Activated CD8-positive, alpha-beta T cell treated with anti-CD3 and anti-CD28 coated beads, Interleukin-2, amount 10 ng/mL, durations not matched to agents 7 days and 5 days (primary cell): ENCODE measurements around the gene NKAIN1. TPM values are rescaled to one million over a fixed set of nuclear protein-coding genes. Genes with fewer than 3 reads are reported as not detected.

Experiments used
- ATAC-seq: fragments of 150-1000 bp; cut with Tn5 transposase; one replicate; pipeline ENCODE4 v1.10.0; 2021; ENCODE audit warnings: moderate library complexity
- CTCF ChIA-PET: fragments of 350-600 bp; sonication (Branson Sonifier 250); formaldehyde crosslinking; loops from one replicate; lab custom pipeline; 2021; ENCODE audit warnings: antibody characterized with exemption; lab: Charles Lee
- POLR2A ChIA-PET: fragments of 350-600 bp; sonication (Branson Sonifier 250); formaldehyde crosslinking; loops from one replicate; lab custom pipeline; 2021; ENCODE audit warnings: antibody characterized with exemption; lab: Charles Lee
- DNase-seq: peaks from one replicate; pipeline ENCODE4 v3.0.0-alpha.2; 2020
- H3K27ac Mint-ChIP-seq: one replicate; pipeline ENCODE4 v1.8.0; 2021; ENCODE audit warnings: mild to moderate bottlenecking, mixed read lengths
- H3K27me3 Mint-ChIP-seq: one replicate; pipeline ENCODE4 v1.8.0; 2021; ENCODE audit warnings: low read depth, mixed read lengths
- H3K36me3 Mint-ChIP-seq: one replicate; pipeline ENCODE4 v1.8.0; 2021; ENCODE audit warnings: low read depth, mixed read lengths
- H3K4me1 Mint-ChIP-seq: one replicate; pipeline ENCODE4 v1.8.0; 2021; ENCODE audit warnings: low read depth, mixed read lengths
- H3K4me3 Mint-ChIP-seq: one replicate; pipeline ENCODE4 v1.8.0; 2021; ENCODE audit warnings: mild to moderate bottlenecking, mixed read lengths
- H3K9me3 Mint-ChIP-seq: one replicate; pipeline ENCODE4 v1.8.0; 2022; ENCODE audit warnings: mixed read lengths; ENCODE audit not compliant: insufficient read depth
- total RNA-seq, 2 experiments: library from RNA; stranded (reverse); gene quantifications; one replicate each; pipeline ENCODE4 v1.2.3, GENCODE V29; 2021

The NKAIN1 gene
- total RNA-seq, 2 experiments from 2014 or later, result 0.63 to 2.0 TPM

- Mint-ChIP-seq H3K4me1 (peaks cover 21% of the 10 kb centered on the region), H3K9me3 (no peaks in the 10 kb centered on the region), H3K4me3 (no peak overlapping the region), H3K27ac (no peak overlapping the region), H3K27me3 (peaks cover 2% of the 10 kb centered on the region), H3K36me3 (no peaks in the 10 kb centered on the region)
- POLR2A ChIA-PET, result no interaction called here
- DNase-seq, result no peak
- no peak for ATAC-seq
- CTCF ChIA-PET, result interaction anchor here (1.0 to 1.3 kb wide), 3 partner anchors 9 to 15 kb away, joined by 3 read pairs; no protein-coding TSS in a partner anchor
Observed at GRCh38 chr1:31166462-31166861, 73.2 kb downstream of the NKAIN1 start.

- Mint-ChIP-seq H3K4me3 (no peak overlapping the region), H3K27me3 (peaks cover 2% of the 10 kb centered on the region), H3K27ac (no peak overlapping the region), H3K9me3 (no peaks in the 10 kb centered on the region), H3K36me3 (no peaks in the 10 kb centered on the region), H3K4me1 (peaks cover 11% of the 10 kb centered on the region)
- ChIA-PET POLR2A (interaction anchor here (0.6 kb wide), 1 partner anchor 186 kb away, joined by 4 read pairs; no protein-coding TSS in a partner anchor), CTCF (interaction anchor here (0.9 to 1.3 kb wide), 3 partner anchors 22 to 385 kb away, joined by 3 to 4 read pairs (median 3); no protein-coding TSS in a partner anchor)
- ATAC-seq (no peak), DNase-seq (no peak)
Observed at GRCh38 chr1:31164291-31164690, 75.4 kb downstream of the NKAIN1 start.

GRCh38 chr1:31163866-31164265, 75.8 kb downstream of the NKAIN1 start:
- peaks cover 2% of the 10 kb centered on the region for H3K27me3 Mint-ChIP-seq
- ATAC-seq (no peak), DNase-seq (no peak)
- H3K36me3 Mint-ChIP-seq, result no peaks in the 10 kb centered on the region
- no peaks in the 10 kb centered on the region for H3K9me3 Mint-ChIP-seq
- POLR2A ChIA-PET, result interaction anchor here (0.6 kb wide), 1 partner anchor 186 kb away, joined by 4 read pairs; no protein-coding TSS in a partner anchor
- H3K27ac Mint-ChIP-seq, result no peak overlapping the region
- no peak overlapping the region for H3K4me3 Mint-ChIP-seq
- H3K4me1 Mint-ChIP-seq, result peaks cover 11% of the 10 kb centered on the region
- CTCF ChIA-PET, result interaction anchor here (0.9 to 3.0 kb wide), 5 partner anchors 18 to 386 kb away, joined by 3 to 10 read pairs (median 3); no protein-coding TSS in a partner anchor

- Mint-ChIP-seq H3K4me3 (no peak overlapping the region), H3K9me3 (no peaks in the 10 kb centered on the region), H3K4me1 (peaks cover 11% of the 10 kb centered on the region), H3K36me3 (no peaks in the 10 kb centered on the region), H3K27me3 (peaks cover 2% of the 10 kb centered on the region), H3K27ac (no peak overlapping the region)
- DNase-seq (no peak), ATAC-seq (no peak)
- CTCF ChIA-PET, result interaction anchor here (0.7 to 3.0 kb wide), 11 partner anchors 10 to 394 kb away, joined by 3 to 12 read pairs (median 4); no protein-coding TSS in a partner anchor
- POLR2A ChIA-PET, result no interaction called here
Observed at GRCh38 chr1:31161571-31161970, 78.1 kb downstream of the NKAIN1 start.

- no peak for ATAC-seq
- Mint-ChIP-seq H3K36me3 (peaks cover 3% of the 10 kb centered on the region), H3K4me3 (no peak overlapping the region), H3K9me3 (no peaks in the 10 kb centered on the region), H3K27ac (no peak overlapping the region), H3K27me3 (peaks cover 2% of the 10 kb centered on the region), H3K4me1 (peaks cover 17% of the 10 kb centered on the region)
- CTCF ChIA-PET, result interaction anchor here (1.6 kb wide), 1 partner anchor 389 kb away, joined by 3 read pairs; no protein-coding TSS in a partner anchor
- POLR2A ChIA-PET, result no interaction called here
- DNase-seq, result no peak
Observed at GRCh38 chr1:31159869-31160611, 79.6 kb downstream of the NKAIN1 start.

- Mint-ChIP-seq H3K4me1 (peaks cover 18% of the 10 kb centered on the region), H3K36me3 (peaks cover 3% of the 10 kb centered on the region), H3K9me3 (no peaks in the 10 kb centered on the region), H3K27me3 (peaks cover 2% of the 10 kb centered on the region), H3K4me3 (no peak overlapping the region), H3K27ac (no peak overlapping the region)
- POLR2A ChIA-PET, result no interaction called here
- CTCF ChIA-PET, result no interaction called here
- ATAC-seq (no peak), DNase-seq (no peak)
Observed at GRCh38 chr1:31159323-31159722, 80.4 kb downstream of the NKAIN1 start.

GRCh38 chr1:31155216-31155806, 84.4 kb downstream of the NKAIN1 start:
- CTCF ChIA-PET, result no interaction called here
- Mint-ChIP-seq H3K27me3 (peaks cover 6% of the 10 kb centered on the region), H3K9me3 (no peaks in the 10 kb centered on the region), H3K36me3 (peaks cover 3% of the 10 kb centered on the region), H3K4me3 (peak overlapping the region; percentile 89), H3K27ac (peak overlapping the region; percentile 84), H3K4me1 (peaks cover 9% of the 10 kb centered on the region)
- DNase-seq, result peak; percentile 71
- peak; percentile 91 for ATAC-seq
- POLR2A ChIA-PET, result no interaction called here

GRCh38 chr1:31154632-31155215, 85.0 kb downstream of the NKAIN1 start:
- no peaks in the 10 kb centered on the region for H3K9me3 Mint-ChIP-seq
- peak; percentile 77 for DNase-seq
- ATAC-seq, result peak; percentile 79
- H3K27ac Mint-ChIP-seq, result peak overlapping the region; percentile 10
- H3K36me3 Mint-ChIP-seq, result peaks cover 3% of the 10 kb centered on the region
- CTCF ChIA-PET, result no interaction called here
- peaks cover 6% of the 10 kb centered on the region for H3K27me3 Mint-ChIP-seq
- H3K4me1 Mint-ChIP-seq, result peaks cover 9% of the 10 kb centered on the region
- POLR2A ChIA-PET, result no interaction called here
- peak overlapping the region; percentile 89 for H3K4me3 Mint-ChIP-seq

- no peak for ATAC-seq
- H3K4me1 Mint-ChIP-seq, result peaks cover 9% of the 10 kb centered on the region
- DNase-seq, result no peak
- peak overlapping the region; percentile 10 for H3K27ac Mint-ChIP-seq
- ChIA-PET CTCF (interaction anchor here (0.9 kb wide), 1 partner anchor 435 kb away, joined by 3 read pairs; no protein-coding TSS in a partner anchor), POLR2A (no interaction called here)
- peaks cover 3% of the 10 kb centered on the region for H3K36me3 Mint-ChIP-seq
- H3K27me3 Mint-ChIP-seq, result peaks cover 6% of the 10 kb centered on the region
- peak overlapping the region; percentile 89 for H3K4me3 Mint-ChIP-seq
- H3K9me3 Mint-ChIP-seq, result no peaks in the 10 kb centered on the region
Observed at GRCh38 chr1:31154000-31154631, 85.6 kb downstream of the NKAIN1 start.

- POLR2A ChIA-PET, result no interaction called here
- Mint-ChIP-seq H3K9me3 (no peaks in the 10 kb centered on the region), H3K27ac (no peak overlapping the region), H3K27me3 (peaks cover 6% of the 10 kb centered on the region), H3K36me3 (peaks cover 3% of the 10 kb centered on the region), H3K4me1 (peaks cover 9% of the 10 kb centered on the region), H3K4me3 (no peak overlapping the region)
- no peak for ATAC-seq
- DNase-seq, result no peak
- CTCF ChIA-PET, result interaction anchor here (0.9 kb wide), 1 partner anchor 435 kb away, joined by 3 read pairs; no protein-coding TSS in a partner anchor
Observed at GRCh38 chr1:31153423-31153822, 86.3 kb downstream of the NKAIN1 start.

GRCh38 chr1:31152181-31152795, 87.4 kb downstream of the NKAIN1 start:
- H3K4me3 Mint-ChIP-seq, result no peak overlapping the region
- H3K9me3 Mint-ChIP-seq, result no peaks in the 10 kb centered on the region
- POLR2A ChIA-PET, result no interaction called here
- H3K36me3 Mint-ChIP-seq, result peaks cover 3% of the 10 kb centered on the region
- DNase-seq (no peak), ATAC-seq (no peak)
- H3K27me3 Mint-ChIP-seq, result peaks cover 6% of the 10 kb centered on the region
- CTCF ChIA-PET, result interaction anchor here (0.6 to 2.3 kb wide), 3 partner anchors 10 to 1286 kb away, joined by 3 to 12 read pairs (median 6); no protein-coding TSS in a partner anchor
- no peak overlapping the region for H3K27ac Mint-ChIP-seq
- H3K4me1 Mint-ChIP-seq, result peaks cover 9% of the 10 kb centered on the region
